Transverse colon (tissue), 4 donors: ENCODE data around the gene DNAH8. TPM values are rescaled to one million over a fixed set of nuclear protein-coding genes. Genes with fewer than 3 reads are reported as not detected.

ENCODE experiments used
- DNase-seq: peaks from one replicate; pipeline ENCODE4 v3.0.0-alpha.2; 2019
- H3K27ac ChIP-seq, 4 donors: fragments of 200-600 bp; sonication (generic); 2 replicates each; pipeline ENCODE4 v1.5.1; 2016 to 2018; ENCODE audit warnings: inconsistent platforms in 4 of 4
- H3K27me3 ChIP-seq: fragments of 200-600 bp; sonication (generic); 2 replicates; pipeline ENCODE4 v1.5.1; 2017; ENCODE audit warnings: inconsistent platforms
- H3K36me3 ChIP-seq, 4 donors: fragments of 200-600 bp; sonication (generic); 2 replicates each; pipeline ENCODE4 v1.5.1; 2017 to 2019; ENCODE audit warnings: inconsistent platforms in 4 of 4
- H3K4me1 ChIP-seq, 4 donors: fragments of 200-600 bp; sonication (generic); 2 replicates each; pipeline ENCODE4 v1.5.1; 2017 to 2020; ENCODE audit warnings: inconsistent platforms in 4 of 4
- H3K4me3 ChIP-seq, 4 donors: fragments of 200-600 bp; sonication (generic); 1 replicate in 1 of 4; 2 replicates in 3 of 4; pipeline versions ENCODE4 v1.5.1 to v1.6.1; 2017 to 2019; ENCODE audit warnings: inconsistent platforms in 4 of 4
- H3K9me3 ChIP-seq, 2 donors: fragments of 200-600 bp; sonication (generic); 2 replicates each; pipeline ENCODE4 v1.5.1; 2017 to 2019; ENCODE audit warnings: inconsistent platforms in 2 of 2
- EP300 ChIP-seq: sonication (generic); formaldehyde crosslinking; IDR thresholded peaks from one replicate; pipeline ENCODE4 v1.6.1; 2017; ENCODE audit warnings: antibody characterized with exemption, low read depth
- POLR2A ChIP-seq: fragments of 450-650 bp; IDR thresholded peaks from one replicate; pipeline ENCODE4 v1.6.1; 2016; ENCODE audit warnings: antibody characterized with exemption, mild to moderate bottlenecking, moderate library complexity
- POLR2AphosphoS5 ChIP-seq, 3 donors: sonication (generic); formaldehyde crosslinking; IDR thresholded peaks; one replicate each; pipeline ENCODE4 v1.6.1; 2016; ENCODE audit warnings: antibody characterized with exemption in 3 of 3
- WGBS, 2 donors: methylation state at CpG; one replicate each; pipeline ENCODE4 v1.1.5; 2018; ENCODE audit warnings: low coverage in 1 of 2; 5-methylcytosine and 5-hydroxymethylcytosine counted together
- in situ Hi-C, 4 donors: fragments of 200-750 bp; cut with MboI; loops; one replicate each; pipeline versions ENCODE4 v1.15.0 to v1.15.1; 2017; ENCODE audit warnings: low sequenced_read_pairs in 3 of 4, low pct_ligation_motif_present in 1 of 4, low pct_unique_long_range_greater_than_20kb in 1 of 4
- intact Hi-C: fragments of 100-400 bp; cut with DNase I; formaldehyde crosslinking; loops from one replicate; pipeline ENCODE4 v1.15.1; 2023; ENCODE audit warnings: low total_unique reads
- total RNA-seq, 4 donors: library from RNA; depleted of rRNA; stranded (reverse); fragments of >200 nt; gene quantifications; one replicate each; pipeline ENCODE4 v1.1.0, GENCODE V29; 2016
- TF ChIP-seq, protein P1 (sequence below), 5 experiments: fragments of 200-600 bp in 3 of 5; fragments of 450-650 bp in 2 of 5; sonication (generic) in 3 of 5; IDR thresholded peaks; 1 replicate in 2 of 5; 2 replicates in 3 of 5; pipeline ENCODE4 v1.5.1; 2016 to 2017; ENCODE audit warnings: antibody characterized with exemption in 5 of 5, inconsistent platforms in 3 of 5, mild to moderate bottlenecking in 2 of 5, moderate library complexity in 1 of 5

DNAH8 gene
- total RNA-seq, 4 donors from 2014 or later: 0.16 TPM; not detected in 3

DNA sequence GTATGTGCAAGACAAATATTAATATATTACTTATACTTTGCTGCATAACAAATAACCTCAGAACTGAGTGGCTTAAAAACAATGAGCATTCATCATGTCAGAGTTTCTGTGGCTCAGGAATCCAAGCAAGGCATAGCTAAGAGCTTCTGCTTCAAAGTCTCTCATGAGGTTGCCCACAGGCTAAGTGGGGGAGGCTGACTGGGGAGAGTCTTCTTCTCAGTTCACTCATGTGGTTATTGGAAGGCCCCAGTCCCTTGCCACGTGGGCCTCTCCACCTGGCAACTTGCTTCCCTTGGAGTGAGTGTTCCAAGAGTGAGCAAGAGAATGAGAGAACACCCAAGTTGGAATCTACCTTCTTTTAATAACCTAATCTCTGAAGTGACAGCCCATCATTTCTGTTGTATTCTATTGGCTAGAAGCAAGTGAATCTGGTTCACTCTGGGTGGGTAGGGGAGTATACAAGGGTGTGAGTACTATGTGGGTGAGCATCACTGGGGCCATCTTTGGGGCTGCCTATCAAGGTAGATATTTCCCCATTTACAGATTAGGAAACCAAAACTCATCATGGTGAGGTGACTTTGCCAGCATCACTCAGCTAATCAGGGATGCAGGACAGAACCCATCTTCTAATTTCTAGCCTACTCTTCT lies 36.0 kb downstream of the DNAH8 start:
- no peaks in the 10 kb centered on the region for H3K36me3 ChIP-seq
- 44% methylated on average over 1 of the region's 1 CpG; no CpG with 5 or more reads in 1 of the 2 donors for WGBS, 2 donors
- no peaks in the 10 kb centered on the region for H3K9me3 ChIP-seq
- no peak overlapping the region for H3K27ac ChIP-seq
- H3K4me3 ChIP-seq: no peak overlapping the region
- intact Hi-C loops (no loop called here), in situ Hi-C loops (no loop called here)
- TF ChIP-seq, protein P1, sequence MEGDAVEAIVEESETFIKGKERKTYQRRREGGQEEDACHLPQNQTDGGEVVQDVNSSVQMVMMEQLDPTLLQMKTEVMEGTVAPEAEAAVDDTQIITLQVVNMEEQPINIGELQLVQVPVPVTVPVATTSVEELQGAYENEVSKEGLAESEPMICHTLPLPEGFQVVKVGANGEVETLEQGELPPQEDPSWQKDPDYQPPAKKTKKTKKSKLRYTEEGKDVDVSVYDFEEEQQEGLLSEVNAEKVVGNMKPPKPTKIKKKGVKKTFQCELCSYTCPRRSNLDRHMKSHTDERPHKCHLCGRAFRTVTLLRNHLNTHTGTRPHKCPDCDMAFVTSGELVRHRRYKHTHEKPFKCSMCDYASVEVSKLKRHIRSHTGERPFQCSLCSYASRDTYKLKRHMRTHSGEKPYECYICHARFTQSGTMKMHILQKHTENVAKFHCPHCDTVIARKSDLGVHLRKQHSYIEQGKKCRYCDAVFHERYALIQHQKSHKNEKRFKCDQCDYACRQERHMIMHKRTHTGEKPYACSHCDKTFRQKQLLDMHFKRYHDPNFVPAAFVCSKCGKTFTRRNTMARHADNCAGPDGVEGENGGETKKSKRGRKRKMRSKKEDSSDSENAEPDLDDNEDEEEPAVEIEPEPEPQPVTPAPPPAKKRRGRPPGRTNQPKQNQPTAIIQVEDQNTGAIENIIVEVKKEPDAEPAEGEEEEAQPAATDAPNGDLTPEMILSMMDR (IDR thresholded peaks at IDR 0.05): no peak
- TF ChIP-seq POLR2A: no peak
- TF ChIP-seq EP300: no peak
- TF ChIP-seq POLR2AphosphoS5 (IDR thresholded peaks at IDR 0.05): no peak
- no peaks in the 10 kb centered on the region for H3K27me3 ChIP-seq
- DNase-seq: no peak
- peaks cover 0 to 12% (median 0%) of the 10 kb centered on the region in 4 donors for H3K4me1 ChIP-seq

DNA sequence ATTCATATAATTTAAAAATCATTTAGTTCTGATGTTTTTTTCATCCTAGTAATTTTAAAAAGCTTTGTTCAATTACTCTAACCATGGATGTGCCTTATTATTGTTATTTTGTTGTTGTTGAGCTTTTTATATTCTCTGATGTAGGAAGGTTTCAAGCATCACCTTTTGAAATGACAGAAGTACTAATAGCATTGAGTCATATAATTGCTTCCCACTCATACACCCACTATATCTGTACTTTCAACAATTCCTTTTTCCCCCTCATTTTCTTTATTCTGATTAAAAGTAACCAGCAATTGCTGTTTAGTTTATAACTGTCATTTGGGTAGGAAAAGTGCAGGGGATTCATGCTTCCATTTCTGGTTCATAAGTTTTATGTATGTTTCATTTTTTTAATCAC lies 38.6 kb downstream of the DNAH8 start:
- peaks cover 0 to 12% (median 0%) of the 10 kb centered on the region in 4 donors for H3K4me1 ChIP-seq
- no peak for DNase-seq
- H3K4me3 ChIP-seq: no peak overlapping the region
- H3K27me3 ChIP-seq: no peaks in the 10 kb centered on the region
- H3K36me3 ChIP-seq: no peaks in the 10 kb centered on the region
- intact Hi-C loops (no loop called here), in situ Hi-C loops (no loop called here)
- H3K9me3 ChIP-seq: no peaks in the 10 kb centered on the region
- no peak overlapping the region for H3K27ac ChIP-seq
- TF ChIP-seq, protein P1 (IDR thresholded peaks at IDR 0.05): no peak
- TF ChIP-seq POLR2A (no peak), POLR2AphosphoS5 (IDR thresholded peaks at IDR 0.05) (no peak), EP300 (no peak)

DNA sequence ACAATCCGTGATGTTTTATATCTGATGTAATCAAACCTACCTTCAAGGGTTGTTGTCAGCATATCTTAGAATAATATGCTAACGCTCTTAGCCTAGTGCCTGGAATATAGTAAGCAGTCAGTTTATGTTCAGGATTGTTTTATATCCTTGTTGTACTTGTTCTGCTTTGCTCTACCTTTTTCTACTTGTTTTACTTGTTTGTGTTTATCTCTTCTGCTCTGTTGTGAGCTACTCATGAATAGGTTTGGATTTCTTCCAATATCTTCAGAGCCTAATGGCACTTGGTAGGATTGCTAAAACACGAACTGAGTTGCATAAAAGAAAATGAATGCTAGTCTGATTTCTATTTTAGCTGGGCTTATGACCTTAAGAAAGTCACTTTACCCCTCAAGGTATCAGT lies 40.1 kb downstream of the DNAH8 start:
- H3K27ac ChIP-seq: no peak overlapping the region
- no peak for DNase-seq

DNA sequence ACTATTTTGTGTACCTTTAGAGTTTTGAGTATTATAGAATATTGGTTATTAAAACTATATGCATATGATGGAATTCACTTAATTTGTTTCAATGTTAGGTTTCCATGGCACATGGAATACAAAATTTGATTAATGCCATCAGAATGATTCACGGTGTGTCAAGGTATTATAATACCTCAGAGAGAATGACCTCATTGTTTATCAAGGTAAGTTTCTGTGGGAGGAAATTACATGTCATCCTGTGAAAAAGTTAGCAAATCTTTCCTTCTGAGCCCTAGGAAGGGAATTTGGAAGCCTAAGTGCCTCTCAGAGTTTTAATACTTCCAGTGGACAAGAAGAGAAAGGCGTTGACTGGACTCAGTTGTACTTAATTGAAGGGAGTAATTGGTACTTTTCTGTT lies 40.8 kb downstream of the DNAH8 start:
- Histone ChIP-seq H3K27me3 (no peaks in the 10 kb centered on the region), H3K27ac (no peak overlapping the region), H3K9me3 (no peaks in the 10 kb centered on the region), H3K4me3 (no peak overlapping the region), H3K4me1 (peaks cover 0 to 12% (median 0%) of the 10 kb centered on the region in 4 donors), H3K36me3 (no peaks in the 10 kb centered on the region)
- TF ChIP-seq EP300 (no peak), POLR2AphosphoS5 (IDR thresholded peaks at IDR 0.05) (no peak), POLR2A (no peak)
- TF ChIP-seq, protein P1 (IDR thresholded peaks at IDR 0.05): no peak
- no peak for DNase-seq
- 69 to 75% methylated on average over 2 of the region's 2 CpGs for WGBS, 2 donors
- intact Hi-C loops: no loop called here
- in situ Hi-C loops: no loop called here

More for the DNA sequence above, 40.1 kb downstream of the DNAH8 start:
- no peak for TF ChIP-seq POLR2AphosphoS5 (IDR thresholded peaks at IDR 0.05)
- TF ChIP-seq EP300: no peak
- TF ChIP-seq POLR2A: no peak
- TF ChIP-seq, protein P1 (IDR thresholded peaks at IDR 0.05): no peak
- H3K27me3 ChIP-seq: no peaks in the 10 kb centered on the region
- WGBS, 2 donors: 38 to 79% methylated on average over 3 of the region's 3 CpGs
- H3K9me3 ChIP-seq: no peaks in the 10 kb centered on the region
- intact Hi-C loops (no loop called here), in situ Hi-C loops (no loop called here)
- peaks cover 0 to 12% (median 0%) of the 10 kb centered on the region in 4 donors for H3K4me1 ChIP-seq
- no peaks in the 10 kb centered on the region for H3K36me3 ChIP-seq
- H3K4me3 ChIP-seq: no peak overlapping the region
